Stomach (tissue), 4 donors: ENCODE measurements around the gene SWAP70.

ENCODE experiments used
- POLR2A ChIP-seq, 4 donors: fragments of 450-650 bp; IDR thresholded peaks; one replicate each; pipeline ENCODE4 v1.6.1; 2016; ENCODE audit warnings: antibody characterized with exemption in 4 of 4, control low read depth in 2 of 4, mild to moderate bottlenecking in 1 of 4, moderate library complexity in 1 of 4
- TF ChIP-seq, protein P1 (sequence below), 7 experiments: fragments of 450-650 bp in 4 of 7; fragments of 200-600 bp in 3 of 7; sonication (generic) in 3 of 7; IDR thresholded peaks; one replicate each; pipeline ENCODE4 v1.5.1; 2016 to 2019; ENCODE audit warnings: antibody characterized with exemption in 7 of 7, control low read depth in 2 of 7, mild to moderate bottlenecking in 1 of 7

DNA sequence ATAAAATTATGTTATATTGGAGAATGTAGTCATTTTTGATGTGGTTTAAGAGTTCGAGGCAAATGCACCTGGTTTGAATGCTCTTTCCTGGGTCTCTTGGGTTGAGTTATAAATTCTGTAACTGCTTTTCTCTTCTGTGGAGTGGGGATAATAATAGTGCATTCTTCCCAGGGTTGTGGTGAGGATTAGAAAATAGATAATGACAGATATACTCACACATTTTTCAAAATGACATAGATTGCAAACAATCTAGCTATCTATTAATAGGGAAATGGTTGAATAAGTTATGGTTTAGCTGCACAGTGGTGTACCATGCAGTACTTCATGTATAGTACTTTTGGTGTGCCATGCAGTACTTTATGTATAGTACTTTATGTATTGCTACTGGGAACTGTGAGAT is 67.4 kb downstream of the SWAP70 start:
- TF ChIP-seq, protein P1, sequence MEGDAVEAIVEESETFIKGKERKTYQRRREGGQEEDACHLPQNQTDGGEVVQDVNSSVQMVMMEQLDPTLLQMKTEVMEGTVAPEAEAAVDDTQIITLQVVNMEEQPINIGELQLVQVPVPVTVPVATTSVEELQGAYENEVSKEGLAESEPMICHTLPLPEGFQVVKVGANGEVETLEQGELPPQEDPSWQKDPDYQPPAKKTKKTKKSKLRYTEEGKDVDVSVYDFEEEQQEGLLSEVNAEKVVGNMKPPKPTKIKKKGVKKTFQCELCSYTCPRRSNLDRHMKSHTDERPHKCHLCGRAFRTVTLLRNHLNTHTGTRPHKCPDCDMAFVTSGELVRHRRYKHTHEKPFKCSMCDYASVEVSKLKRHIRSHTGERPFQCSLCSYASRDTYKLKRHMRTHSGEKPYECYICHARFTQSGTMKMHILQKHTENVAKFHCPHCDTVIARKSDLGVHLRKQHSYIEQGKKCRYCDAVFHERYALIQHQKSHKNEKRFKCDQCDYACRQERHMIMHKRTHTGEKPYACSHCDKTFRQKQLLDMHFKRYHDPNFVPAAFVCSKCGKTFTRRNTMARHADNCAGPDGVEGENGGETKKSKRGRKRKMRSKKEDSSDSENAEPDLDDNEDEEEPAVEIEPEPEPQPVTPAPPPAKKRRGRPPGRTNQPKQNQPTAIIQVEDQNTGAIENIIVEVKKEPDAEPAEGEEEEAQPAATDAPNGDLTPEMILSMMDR (IDR thresholded peaks at IDR 0.05) = no peak
- no peak for TF ChIP-seq POLR2A (IDR thresholded peaks at IDR 0.05)
